Naive thymus-derived CD8-positive, alpha-beta T cell (primary cell): ENCODE results near the gene DSCAM. TPM values are rescaled to one million over a fixed set of nuclear protein-coding genes. Genes with fewer than 3 reads are reported as not detected.
"Not testable (repeated sequence)": the region's sequence is repeated elsewhere in the genome, so short reads cannot be mapped to it uniquely, and the experiment has no call there.

Experiments used
- ATAC-seq, 2 donors: fragments of 150-1000 bp; cut with Tn5 transposase in 1 of 2; sonication (Bioruptor Pico), chemical (Tn5 transposase) in 1 of 2; 1 replicate in 1 of 2; 2 replicates in 1 of 2; pipeline ENCODE4 v1.10.0; 2021; ENCODE audit warnings: mild to moderate bottlenecking in 2 of 2, moderate library complexity in 2 of 2
- POLR2A ChIA-PET: fragments of 350-600 bp; sonication (Branson Sonifier 250); formaldehyde crosslinking; loops from one replicate; lab custom pipeline; 2021; ENCODE audit warnings: antibody characterized with exemption; lab: Charles Lee
- DNase-seq, 10 donors: peaks; one replicate each; pipeline versions ENCODE4 v3.0.0 to v3.0.0-alpha.2; 2020 to 2022
- H3K27ac Mint-ChIP-seq, 10 donors: one replicate each; pipeline ENCODE4 v1.8.0; 2020 to 2022; ENCODE audit warnings: mild to moderate bottlenecking in 10 of 10, mixed read lengths in 10 of 10, moderate library complexity in 4 of 10, inconsistent platforms in 1 of 10
- H3K27me3 Mint-ChIP-seq, 5 donors: one replicate each; pipeline ENCODE4 v1.8.0; 2021 to 2022; ENCODE audit warnings: mixed read lengths in 5 of 5
- H3K36me3 Mint-ChIP-seq, 3 donors: one replicate each; pipeline ENCODE4 v1.8.0; 2020 to 2022; ENCODE audit warnings: mixed read lengths in 3 of 3, mild to moderate bottlenecking in 2 of 3, inconsistent platforms in 1 of 3
- H3K4me1 Mint-ChIP-seq, 4 donors: one replicate each; pipeline ENCODE4 v1.8.0; 2021 to 2022; ENCODE audit warnings: mixed read lengths in 4 of 4
- H3K4me3 Mint-ChIP-seq, 10 donors: one replicate each; pipeline ENCODE4 v1.8.0; 2020 to 2022; ENCODE audit warnings: mild to moderate bottlenecking in 10 of 10, mixed read lengths in 10 of 10, moderate library complexity in 6 of 10, inconsistent platforms in 1 of 10
- H3K9me3 Mint-ChIP-seq, 9 donors: one replicate each; pipeline ENCODE4 v1.8.0; 2020 to 2022; ENCODE audit warnings: mixed read lengths in 9 of 9, mild to moderate bottlenecking in 3 of 9, inconsistent platforms in 1 of 9, moderate library complexity in 1 of 9
- polyA plus RNA-seq, 3 donors: library from polyadenylated mRNA; unstranded; fragments of 300-500 nt; fragmentation: Illumina TruSeq; gene quantifications; one replicate each; pipeline ENCODE4 v1.2.3, GENCODE V29; 2021
- total RNA-seq, 8 experiments: library from RNA in 2 of 8; stranded (reverse) in 2 of 8; gene quantifications; one replicate each; pipeline ENCODE4 v1.2.3 and lab custom pipeline; 2021 to 2026

The DSCAM gene, protein sequence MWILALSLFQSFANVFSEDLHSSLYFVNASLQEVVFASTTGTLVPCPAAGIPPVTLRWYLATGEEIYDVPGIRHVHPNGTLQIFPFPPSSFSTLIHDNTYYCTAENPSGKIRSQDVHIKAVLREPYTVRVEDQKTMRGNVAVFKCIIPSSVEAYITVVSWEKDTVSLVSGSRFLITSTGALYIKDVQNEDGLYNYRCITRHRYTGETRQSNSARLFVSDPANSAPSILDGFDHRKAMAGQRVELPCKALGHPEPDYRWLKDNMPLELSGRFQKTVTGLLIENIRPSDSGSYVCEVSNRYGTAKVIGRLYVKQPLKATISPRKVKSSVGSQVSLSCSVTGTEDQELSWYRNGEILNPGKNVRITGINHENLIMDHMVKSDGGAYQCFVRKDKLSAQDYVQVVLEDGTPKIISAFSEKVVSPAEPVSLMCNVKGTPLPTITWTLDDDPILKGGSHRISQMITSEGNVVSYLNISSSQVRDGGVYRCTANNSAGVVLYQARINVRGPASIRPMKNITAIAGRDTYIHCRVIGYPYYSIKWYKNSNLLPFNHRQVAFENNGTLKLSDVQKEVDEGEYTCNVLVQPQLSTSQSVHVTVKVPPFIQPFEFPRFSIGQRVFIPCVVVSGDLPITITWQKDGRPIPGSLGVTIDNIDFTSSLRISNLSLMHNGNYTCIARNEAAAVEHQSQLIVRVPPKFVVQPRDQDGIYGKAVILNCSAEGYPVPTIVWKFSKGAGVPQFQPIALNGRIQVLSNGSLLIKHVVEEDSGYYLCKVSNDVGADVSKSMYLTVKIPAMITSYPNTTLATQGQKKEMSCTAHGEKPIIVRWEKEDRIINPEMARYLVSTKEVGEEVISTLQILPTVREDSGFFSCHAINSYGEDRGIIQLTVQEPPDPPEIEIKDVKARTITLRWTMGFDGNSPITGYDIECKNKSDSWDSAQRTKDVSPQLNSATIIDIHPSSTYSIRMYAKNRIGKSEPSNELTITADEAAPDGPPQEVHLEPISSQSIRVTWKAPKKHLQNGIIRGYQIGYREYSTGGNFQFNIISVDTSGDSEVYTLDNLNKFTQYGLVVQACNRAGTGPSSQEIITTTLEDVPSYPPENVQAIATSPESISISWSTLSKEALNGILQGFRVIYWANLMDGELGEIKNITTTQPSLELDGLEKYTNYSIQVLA (N-terminal part only)
- not detected for total RNA-seq
- polyA plus RNA-seq, result not detected
- 0 to 0.13 (median 0) reads per million in 6 experiments for total RNA-seq (lab: John Stamatoyannopoulos, UW)

DNA sequence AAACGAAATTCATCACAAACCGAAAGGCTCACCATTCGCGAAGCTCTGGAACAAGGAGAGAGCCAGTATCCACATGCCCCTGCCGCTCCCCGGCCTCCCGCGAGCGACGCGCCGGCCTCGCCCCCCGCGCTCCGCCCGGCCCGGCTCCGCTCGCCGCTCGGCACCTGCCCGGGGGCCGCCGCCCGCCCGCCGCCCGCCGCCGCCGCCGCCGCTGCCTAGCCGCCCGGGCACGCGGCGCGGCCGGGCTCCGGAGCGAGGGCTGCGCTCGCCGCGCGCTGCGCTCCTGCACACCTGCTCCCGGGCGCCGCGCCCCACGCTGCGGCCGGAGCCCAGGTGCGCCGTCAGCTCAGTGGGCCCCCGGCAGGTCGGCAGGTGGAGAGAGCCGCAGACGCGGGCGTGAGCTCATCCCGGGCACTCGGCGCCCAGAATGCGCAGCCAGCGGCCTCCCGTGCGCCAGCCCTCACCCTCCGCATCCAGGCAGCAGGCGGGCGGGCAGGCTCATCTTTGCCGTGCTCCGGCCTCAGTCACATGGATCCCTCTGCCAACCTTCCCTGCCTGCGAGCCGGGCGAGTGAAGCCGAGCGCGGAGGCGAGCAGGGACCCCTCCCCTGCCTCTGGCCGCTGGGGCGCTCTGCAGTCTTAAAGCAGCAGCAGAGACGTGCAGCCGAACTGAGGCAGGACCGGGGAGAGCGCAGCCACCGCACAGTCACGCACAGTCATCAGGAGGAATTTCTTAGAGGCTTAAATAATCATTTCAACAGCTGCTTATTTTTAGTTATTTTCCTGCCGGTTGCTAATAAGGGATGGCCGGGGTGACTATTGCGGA, at the start of gene DSCAM:
DSCAM (minus strand) TSS at position 572 of the 825 bp plus-strand sequence; CDS start at position 75, 497 bp downstream.
- DNase-seq, result no peak
- Mint-ChIP-seq H3K27ac (no peak within 1 kb of the TSS), H3K36me3 (peaks cover 0 to 7% (median 0%) of the 10 kb centered on the region in 3 donors), H3K27me3 (peaks cover 25 to 52% (median 31%) of the 10 kb centered on the region in 5 donors), H3K4me3 (peak within 1 kb of the TSS in 3 of 10 donors; percentile 30 to 56 (median 45)), H3K4me1 (peaks cover 0 to 3% (median 0%) of the 10 kb centered on the region in 4 donors), H3K9me3 (no peaks in the 10 kb centered on the region)
- ATAC-seq, result no peak
- POLR2A ChIA-PET, result no interaction called here

GRCh38 chr21:40895697-40896096, 48.7 kb upstream of the DSCAM start:
- POLR2A ChIA-PET, H3K36me3 Mint-ChIP-seq, H3K4me3 Mint-ChIP-seq, H3K4me1 Mint-ChIP-seq, H3K27ac Mint-ChIP-seq, ATAC-seq, DNase-seq: not testable (repeated sequence)
- H3K9me3 Mint-ChIP-seq, result peaks cover 2 to 33% (median 18%) of the 10 kb centered on the region in 9 donors
- peaks cover 0 to 24% (median 9%) of the 10 kb centered on the region in 5 donors for H3K27me3 Mint-ChIP-seq

DNA sequence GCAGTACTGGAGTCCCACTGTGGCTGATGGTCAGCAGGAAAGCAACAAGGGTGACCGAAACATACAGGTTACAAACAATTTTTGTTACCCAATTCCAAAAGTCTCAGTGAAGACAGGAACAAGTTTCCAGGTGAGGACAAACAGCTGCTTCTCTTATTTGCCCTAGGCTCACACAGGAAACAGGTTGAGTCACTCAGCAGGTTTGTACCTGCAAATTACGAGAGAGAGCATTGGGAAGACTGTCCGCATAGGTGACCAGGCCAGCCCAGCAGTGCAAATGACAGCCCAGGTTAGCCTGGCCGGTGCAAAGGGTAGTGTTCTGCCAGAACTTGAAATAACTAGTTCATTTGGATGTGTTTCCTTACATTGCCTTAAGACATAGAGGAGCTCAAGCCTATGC, 40.0 kb upstream of the DSCAM start:
- peaks cover 1 to 14% (median 6%) of the 10 kb centered on the region in 5 donors for H3K27me3 Mint-ChIP-seq
- POLR2A ChIA-PET, result no interaction called here
- H3K4me3 Mint-ChIP-seq, result no peak overlapping the region
- H3K36me3 Mint-ChIP-seq, result no peaks in the 10 kb centered on the region
- DNase-seq (no peak), ATAC-seq (no peak)
- H3K4me1 Mint-ChIP-seq, result no peaks in the 10 kb centered on the region
- H3K9me3 Mint-ChIP-seq, result peaks cover 0 to 4% (median 0%) of the 10 kb centered on the region in 9 donors
- H3K27ac Mint-ChIP-seq, result no peak overlapping the region

GRCh38 chr21:40886006-40886405, 39.0 kb upstream of the DSCAM start:
- POLR2A ChIA-PET, result no interaction called here
- ATAC-seq (no peak), DNase-seq (no peak)
- Mint-ChIP-seq H3K4me3 (no peak overlapping the region), H3K36me3 (no peaks in the 10 kb centered on the region), H3K4me1 (no peaks in the 10 kb centered on the region), H3K27ac (no peak overlapping the region), H3K27me3 (peaks cover 1 to 15% (median 9%) of the 10 kb centered on the region in 5 donors), H3K9me3 (peaks cover 0 to 4% (median 0%) of the 10 kb centered on the region in 9 donors)

DNA sequence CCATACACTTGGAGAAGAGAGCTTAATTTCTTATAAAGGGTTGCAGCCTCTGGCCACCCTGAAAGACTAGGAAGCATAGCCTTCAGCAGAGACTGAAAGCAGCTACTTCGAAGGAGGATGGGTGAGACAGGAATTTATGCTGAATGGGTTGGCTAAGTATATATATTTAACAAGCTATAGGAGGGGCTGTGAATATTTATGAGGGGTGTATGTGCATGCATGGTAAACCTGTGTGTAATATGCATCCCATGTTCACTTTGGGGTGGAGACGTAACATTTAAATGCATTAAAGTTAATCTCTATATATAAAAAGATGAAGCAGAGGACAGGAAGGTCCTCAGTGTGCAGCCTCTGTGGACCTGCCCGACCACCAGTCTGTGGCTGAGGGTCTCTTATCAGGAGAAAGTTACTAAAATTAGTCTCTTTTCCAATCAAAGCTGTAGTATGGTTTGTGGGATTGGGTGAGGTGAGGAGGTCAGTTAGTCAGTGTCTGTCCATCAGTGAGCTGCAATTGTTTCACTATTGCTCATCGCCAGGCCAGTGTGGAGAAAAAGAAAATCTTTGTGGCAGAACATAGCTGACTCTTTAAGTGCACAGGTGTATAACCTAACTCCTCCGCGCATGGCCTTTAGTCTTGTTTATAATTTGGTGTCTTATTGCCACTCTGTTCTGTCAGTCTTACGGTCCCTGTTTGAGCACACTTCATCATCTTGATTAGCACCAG, 35.4 kb upstream of the DSCAM start:
- ATAC-seq, result no peak
- peaks cover 0 to 7% (median 5%) of the 10 kb centered on the region in 5 donors for H3K27me3 Mint-ChIP-seq
- no peak overlapping the region for H3K27ac Mint-ChIP-seq
- no peaks in the 10 kb centered on the region for H3K4me1 Mint-ChIP-seq
- no peak overlapping the region for H3K4me3 Mint-ChIP-seq
- POLR2A ChIA-PET, result no interaction called here
- H3K9me3 Mint-ChIP-seq, result peaks cover 0 to 4% (median 0%) of the 10 kb centered on the region in 9 donors
- H3K36me3 Mint-ChIP-seq, result no peaks in the 10 kb centered on the region
- DNase-seq, result no peak

- H3K4me3 Mint-ChIP-seq, result no peak overlapping the region
- H3K4me1 Mint-ChIP-seq, result no peaks in the 10 kb centered on the region
- peaks cover 0 to 5% (median 0%) of the 10 kb centered on the region in 9 donors for H3K9me3 Mint-ChIP-seq
- peaks cover 0 to 7% (median 5%) of the 10 kb centered on the region in 5 donors for H3K27me3 Mint-ChIP-seq
- no peaks in the 10 kb centered on the region for H3K36me3 Mint-ChIP-seq
- no peak for ATAC-seq
- POLR2A ChIA-PET, result no interaction called here
- H3K27ac Mint-ChIP-seq, result no peak overlapping the region
- no peak for DNase-seq
These were observed 34.8 kb upstream of the DSCAM start for GRCh38 chr21:40881767-40882166.

- no peak for DNase-seq
- H3K36me3 Mint-ChIP-seq, result peaks cover 0 to 16% (median 0%) of the 10 kb centered on the region in 3 donors
- no peak overlapping the region for H3K27ac Mint-ChIP-seq
- no peaks in the 10 kb centered on the region for H3K4me1 Mint-ChIP-seq
- peaks cover 9 to 43% (median 27%) of the 10 kb centered on the region in 9 donors for H3K9me3 Mint-ChIP-seq
- ATAC-seq, result no peak
- peaks cover 0 to 11% (median 4%) of the 10 kb centered on the region in 5 donors for H3K27me3 Mint-ChIP-seq
- no peak overlapping the region for H3K4me3 Mint-ChIP-seq
- POLR2A ChIA-PET, result no interaction called here
These were observed 24.1 kb upstream of the DSCAM start for GRCh38 chr21:40871099-40871498.

GRCh38 chr21:40863839-40864238, 16.9 kb upstream of the DSCAM start:
- peaks cover 0 to 10% (median 2%) of the 10 kb centered on the region in 3 donors for H3K36me3 Mint-ChIP-seq
- peaks cover 0 to 37% (median 3%) of the 10 kb centered on the region in 5 donors for H3K27me3 Mint-ChIP-seq
- peak overlapping the region in 1 of 10 donors; percentile 17 for H3K4me3 Mint-ChIP-seq
- H3K4me1 Mint-ChIP-seq, result no peaks in the 10 kb centered on the region
- peaks cover 0 to 19% (median 5%) of the 10 kb centered on the region in 9 donors for H3K9me3 Mint-ChIP-seq
- no peak overlapping the region for H3K27ac Mint-ChIP-seq
- POLR2A ChIA-PET, result no interaction called here
- ATAC-seq (no peak), DNase-seq (no peak)

DNA sequence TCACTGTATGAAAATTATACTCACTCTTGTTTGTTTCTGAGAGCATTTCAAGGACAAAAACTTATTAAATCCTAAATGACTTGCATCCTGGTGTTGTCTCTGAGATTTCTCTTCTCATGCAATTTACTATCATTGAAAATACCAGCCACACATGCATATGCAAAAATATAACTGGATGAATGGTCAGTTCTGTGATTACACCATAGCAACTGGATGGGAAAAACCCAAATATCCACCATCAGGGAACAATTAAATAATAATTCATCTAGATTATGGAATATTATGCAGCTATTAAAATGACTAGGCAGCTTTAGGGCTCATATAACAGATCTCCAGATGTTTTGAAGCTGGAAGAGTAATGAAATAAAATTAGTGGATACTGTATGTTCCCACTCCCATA, 11.6 kb upstream of the DSCAM start:
- DNase-seq, result no peak
- H3K4me1 Mint-ChIP-seq, result no peaks in the 10 kb centered on the region
- no peak for ATAC-seq
- H3K27ac Mint-ChIP-seq, result no peak overlapping the region
- H3K9me3 Mint-ChIP-seq, result peaks cover 0 to 12% (median 3%) of the 10 kb centered on the region in 9 donors
- peaks cover 1 to 29% (median 2%) of the 10 kb centered on the region in 5 donors for H3K27me3 Mint-ChIP-seq
- peaks cover 0 to 4% (median 2%) of the 10 kb centered on the region in 3 donors for H3K36me3 Mint-ChIP-seq
- POLR2A ChIA-PET, result no interaction called here
- no peak overlapping the region for H3K4me3 Mint-ChIP-seq

- POLR2A ChIA-PET, result no interaction called here
- ATAC-seq (no peak), DNase-seq (no peak)
- Mint-ChIP-seq H3K9me3 (peaks cover 0 to 6% (median 2%) of the 10 kb centered on the region in 9 donors), H3K36me3 (no peaks in the 10 kb centered on the region), H3K4me3 (no peak overlapping the region), H3K27me3 (peaks cover 2 to 9% (median 9%) of the 10 kb centered on the region in 5 donors), H3K4me1 (no peaks in the 10 kb centered on the region), H3K27ac (no peak overlapping the region)
These were observed 7.2 kb upstream of the DSCAM start for GRCh38 chr21:40853956-40854688.
